ENCODE data around the gene PSMD7. TPM values are rescaled to one million over a fixed set of nuclear protein-coding genes. Genes with fewer than 3 reads are reported as not detected.

Gene PSMD7
- total and polyA plus RNA-seq, 10 of the 15 experiments (the other 5 are each of a cell fraction or from before 2014, with no cell fraction given), result 64.3 to 199 (median 100) TPM

GRCh38 chr16:74249254-74249653, 47.4 kb upstream of the PSMD7 start:
- ChIA-PET RAD21 (ENCODE audit: unreplicated experiment) (no interaction called here), SMC1A (ENCODE audit: uncharacterized antibody, unreplicated experiment) (interaction anchor here (0.5 to 0.7 kb wide), 2 partner anchors 10 to 27 kb away, joined by 3 to 4 read pairs; no protein-coding TSS in a partner anchor), POLR2A (no interaction called here), CTCF (no interaction called here)
- Histone ChIP-seq H3K27me3 (replicated peaks in 1 of 2; ENCODE audit: control insufficient read depth in 2 of 2, insufficient read depth in 2 of 2, low read length in 1 of 2) (no peaks in the 10 kb centered on the region), H3K9ac (ENCODE audit: control insufficient read depth, insufficient read depth, low read length) (no peak overlapping the region), H3K9me3 (replicated peaks; ENCODE audit: control insufficient read depth, insufficient read depth, low read length) (no peaks in the 10 kb centered on the region), H3K27ac (ENCODE audit: control insufficient read depth, insufficient read depth) (no peak overlapping the region), H3K79me2 (ENCODE audit: control insufficient read depth, insufficient read depth, low read length) (no peaks in the 10 kb centered on the region), H3K4me3 (no peak overlapping the region), H3K36me3 (ENCODE audit: control insufficient read depth in 2 of 2, insufficient read depth in 2 of 2, low read length in 1 of 2) (no peaks in the 10 kb centered on the region), H4K20me1 (ENCODE audit: control insufficient read depth, insufficient read depth) (no peaks in the 10 kb centered on the region), H2AFZ (ENCODE audit: control insufficient read depth, low read depth, low read length) (no peak overlapping the region), H3K4me2 (ENCODE audit: control insufficient read depth, insufficient read depth) (no peak overlapping the region), H3K4me1 (ENCODE audit: control insufficient read depth, insufficient read depth, low read length) (no peaks in the 10 kb centered on the region)
- FAIRE-seq, result no peak
- TF ChIP-seq ATF3 (IDR thresholded peaks at IDR 0.05; ENCODE audit: borderline replicate concordance, extremely low read depth, low read depth, low read length) (no peak), BACH1 (IDR thresholded peaks at IDR 0.05; ENCODE audit: borderline replicate concordance) (no peak), GABPA (IDR thresholded peaks at IDR 0.05; ENCODE audit: low read depth) (no peak), BHLHE40 (IDR thresholded peaks at IDR 0.05; ENCODE audit: borderline replicate concordance in 1 of 2, low read depth in 2 of 2, low read length in 1 of 2) (no peak), ZNF217 (IDR thresholded peaks at IDR 0.05) (no peak), NR2F1 (conservative IDR thresholded peaks at IDR 0.05) (no peak), TBL1XR1 (IDR thresholded peaks at IDR 0.05; ENCODE audit: low read depth, low read length) (no peak), SPI1 (IDR thresholded peaks at IDR 0.05; ENCODE audit: borderline replicate concordance, insufficient read depth, low read depth, low read length) (no peak), SKIL (IDR thresholded peaks at IDR 0.05; ENCODE audit: low read depth, poor library complexity, severe bottlenecking) (no peak), HDAC2 (IDR thresholded peaks at IDR 0.05) (no peak), TCF3 (IDR thresholded peaks at IDR 0.05; ENCODE audit: borderline replicate concordance, insufficient read depth, low read depth, low read length) (no peak), FOXK2 (IDR thresholded peaks at IDR 0.05) (no peak), PRDM15 (CRISPR knock-in tag; IDR thresholded peaks at IDR 0.05) (no peak), FOS (IDR thresholded peaks at IDR 0.05; ENCODE audit: borderline replicate concordance, extremely low read depth, insufficient read length) (no peak)
- peak; percentile 32 for ATAC-seq
- 33% methylated on average over 4 of the region's 4 CpGs for WGBS (ENCODE audit: insufficient coverage, insufficient replicate concordance, low lambda C conversion rate, missing lambda C conversion rate)
- in situ Hi-C loops (cut with MboI) (no loop called here), intact Hi-C loops (cut with micrococcal nuclease; ENCODE audit: unreplicated experiment) (no loop called here)
- no TSS peak for BruUV-seq (replicated peaks)
- no peak for DNase-seq (ENCODE audit: low read depth, low spot score)
